PC-9 (cell line): Measurements from ENCODE around the gene BTN1A1. TPM values are rescaled to one million over a fixed set of nuclear protein-coding genes. Genes with fewer than 3 reads are reported as not detected.

Experiments used
- BruUV-seq: library from RNA; stranded (reverse); fragments of 400-500 nt; replicated peaks from 2 replicates; lab custom pipeline; 2021; lab: Mats Ljungman, UMichigan
- CTCF ChIA-PET: fragments of 300-600 bp; sonication (Branson Sonifier 250); formaldehyde crosslinking; loops from one replicate; lab custom pipeline; 2022; ENCODE audit warnings: antibody characterized with exemption; lab: Charles Lee
- POLR2A ChIA-PET: fragments of 300-600 bp; sonication (Branson Sonifier 250); formaldehyde crosslinking; loops from one replicate; lab custom pipeline; 2022; ENCODE audit warnings: antibody characterized with exemption; ENCODE audit not compliant: unreplicated experiment; lab: Charles Lee
- DNase-seq, 2 experiments: peaks; one replicate each; pipeline versions ENCODE4 v3.0.0 to v3.0.0-alpha.2; 2015 to 2022; ENCODE audit warnings: mixed read lengths in 1 of 2
- H2AFZ ChIP-seq: fragments of 200-600 bp; sonication (generic); 2 replicates; pipeline ENCODE4 v1.8.1; 2017; ENCODE audit warnings: antibody characterized with exemption
- H3F3A ChIP-seq: fragments of 200-600 bp; sonication (generic); 2 replicates; pipeline ENCODE4 v1.8.1; 2017; ENCODE audit warnings: antibody characterized with exemption, mild to moderate bottlenecking, low read depth; ENCODE audit not compliant: insufficient read depth
- H3K27ac ChIP-seq: fragments of 200-600 bp; sonication (generic); 2 replicates; pipeline ENCODE4 v1.6.1; 2016; ENCODE audit warnings: mixed run types
- H3K27me3 ChIP-seq: fragments of 200-600 bp; sonication (generic); 2 replicates; pipeline ENCODE4 v1.6.1; 2016; ENCODE audit warnings: low read depth, mixed run types; ENCODE audit not compliant: insufficient read depth
- H3K36me3 ChIP-seq: fragments of 200-600 bp; sonication (generic); 2 replicates; pipeline ENCODE4 v1.6.1; 2016; ENCODE audit warnings: low read depth, mixed run types
- H3K4me1 ChIP-seq: fragments of 200-600 bp; sonication (generic); replicated peaks from 2 replicates; pipeline ENCODE4 v1.6.1; 2016; ENCODE audit warnings: mixed run types; ENCODE audit not compliant: insufficient read depth
- H3K4me2 ChIP-seq: fragments of 200-600 bp; sonication (generic); 2 replicates; pipeline ENCODE4 v1.6.1; 2017; ENCODE audit warnings: mixed run types
- H3K4me3 ChIP-seq: fragments of 200-600 bp; sonication (generic); 2 replicates; pipeline ENCODE4 v1.6.1; 2016; ENCODE audit warnings: mixed run types
- H3K79me2 ChIP-seq: fragments of 200-600 bp; sonication (generic); 2 replicates; pipeline ENCODE4 v1.6.1; 2017; ENCODE audit warnings: low read depth, mixed run types
- H3K9me2 ChIP-seq: fragments of 200-600 bp; sonication (generic); 2 replicates; pipeline ENCODE4 v1.8.1; 2017; ENCODE audit warnings: mild to moderate bottlenecking; ENCODE audit not compliant: insufficient read depth
- H3K9me3 ChIP-seq: fragments of 200-600 bp; sonication (generic); 2 replicates; pipeline ENCODE4 v1.8.1; 2016; ENCODE audit warnings: low read depth; ENCODE audit not compliant: insufficient read depth
- H4K20me1 ChIP-seq: fragments of 200-600 bp; sonication (generic); 2 replicates; pipeline ENCODE4 v1.8.1; 2017; ENCODE audit not compliant: insufficient read depth
- CTCF ChIP-seq: fragments of 200-600 bp; sonication (generic); conservative IDR thresholded peaks from 2 replicates; pipeline ENCODE4 v1.6.1; 2017; ENCODE audit warnings: mixed run types, antibody characterized with exemption, mild to moderate bottlenecking, moderate library complexity
- EZH2 ChIP-seq: fragments of 200-600 bp; sonication (generic); IDR thresholded peaks from 2 replicates; pipeline ENCODE4 v1.8.0; 2017; ENCODE audit warnings: antibody characterized with exemption, low read depth
- intact Hi-C: fragments of 100-400 bp; cut with micrococcal nuclease; formaldehyde crosslinking; loops from one replicate; pipeline ENCODE4 v1.10.0; 2022; ENCODE audit not compliant: unreplicated experiment
- total RNA-seq: library from RNA; stranded (reverse); gene quantifications from 2 replicates; pipeline ENCODE4 v1.2.3, GENCODE V29; 2021

Gene BTN1A1
- total RNA-seq, 1 experiment from 2014 or later: not detected

GRCh38 chr6:26538572-26538902 is 38.4 kb downstream of the BTN1A1 start:
- ChIA-PET CTCF (interaction anchor here (0.6 kb wide), 2 partner anchors 341 to 516 kb away, joined by 3 read pairs; no protein-coding TSS in a partner anchor), POLR2A (interaction anchor here (0.7 to 0.8 kb wide), 3 partner anchors 41 to 202 kb away, joined by 3 to 4 read pairs (median 3); no protein-coding TSS in a partner anchor)
- intact Hi-C loops: loop anchor here (5.0 kb wide), 1 partner anchor 226 kb away; no protein-coding TSS in a partner anchor

GRCh38 chr6:26539071-26539615 is 39.0 kb downstream of the BTN1A1 start:
- Histone ChIP-seq H4K20me1 (no peaks in the 10 kb centered on the region), H3K9me3 (no peaks in the 10 kb centered on the region), H3K79me2 (peaks cover 37% of the 10 kb centered on the region), H3K4me2 (peak overlapping the region; percentile 92), H3K36me3 (0 out of 2 replicates have a peak, but pooled peaks cover 5% of the 10 kb centered on the region), H3F3A (peaks cover 38% of the 10 kb centered on the region), H3K27ac (peak overlapping the region; percentile 78), H3K9me2 (no peaks in the 10 kb centered on the region), H3K27me3 (no peaks in the 10 kb centered on the region), H3K4me1 (peaks cover 18% of the 10 kb centered on the region), H3K4me3 (peak overlapping the region; percentile 78), H2AFZ (peak overlapping the region; percentile 83)
- peak; percentile 9 to 67 for DNase-seq
- POLR2A ChIA-PET: no interaction called here
- intact Hi-C loops: loop anchor here (5.0 kb wide), 1 partner anchor 227 kb away; no protein-coding TSS in a partner anchor
- BruUV-seq: no TSS peak
- TF ChIP-seq CTCF: no peak
- no peak for TF ChIP-seq EZH2
- CTCF ChIA-PET: no interaction called here

More at GRCh38 chr6:26538572-26538902, 38.4 kb downstream of the BTN1A1 start:
- Histone ChIP-seq H3K4me1 (peaks cover 18% of the 10 kb centered on the region), H3K9me3 (no peaks in the 10 kb centered on the region), H3K27ac (peak overlapping the region; percentile 78), H3F3A (peaks cover 33% of the 10 kb centered on the region), H2AFZ (peak overlapping the region; percentile 83), H4K20me1 (no peaks in the 10 kb centered on the region), H3K4me3 (peak overlapping the region; percentile 78), H3K9me2 (no peaks in the 10 kb centered on the region), H3K4me2 (peak overlapping the region; percentile 92), H3K27me3 (no peaks in the 10 kb centered on the region), H3K36me3 (0 out of 2 replicates have a peak, but pooled peaks cover 5% of the 10 kb centered on the region), H3K79me2 (peaks cover 37% of the 10 kb centered on the region)
- BruUV-seq: TSS peak; percentile 58
- no peak for DNase-seq
- TF ChIP-seq CTCF (no peak), EZH2 (no peak)

GRCh38 chr6:26541579-26541978 is 41.5 kb downstream of the BTN1A1 start:
- no peaks in the 10 kb centered on the region for H3K27me3 ChIP-seq
- no peak overlapping the region for H3K4me3 ChIP-seq
- no TSS peak for BruUV-seq
- H3K9me3 ChIP-seq: no peaks in the 10 kb centered on the region
- peaks cover 11% of the 10 kb centered on the region for H3K4me1 ChIP-seq
- H3F3A ChIP-seq: peaks cover 39% of the 10 kb centered on the region
- peaks cover 14% of the 10 kb centered on the region; the same call in 1 of the 2 replicates for H3K36me3 ChIP-seq
- H4K20me1 ChIP-seq: no peaks in the 10 kb centered on the region
- POLR2A ChIA-PET: no interaction called here
- no peak overlapping the region for H2AFZ ChIP-seq
- no peak overlapping the region for H3K27ac ChIP-seq
- no peak for TF ChIP-seq EZH2
- TF ChIP-seq CTCF: no peak
- H3K79me2 ChIP-seq: peaks cover 37% of the 10 kb centered on the region
- CTCF ChIA-PET: no interaction called here
- H3K4me2 ChIP-seq: no peak overlapping the region
- no peak for DNase-seq
- intact Hi-C loops: loop anchor here (5.0 kb wide), 1 partner anchor 324 kb away; a partner anchor contains a TSS
- H3K9me2 ChIP-seq: no peaks in the 10 kb centered on the region
